ENCODE measurements around the gene SMIM13.

GRCh38 chr6:11171952-11172351 is 78.3 kb downstream of the SMIM13 start:
- TF ChIP-seq RAD21 (IDR thresholded peaks at IDR 0.05; ENCODE audit: low read depth): no peak
- TF ChIP-seq TCF12 (IDR thresholded peaks at IDR 0.05; ENCODE audit: low read depth): no peak
- no peak for TF ChIP-seq CREB1 (IDR thresholded peaks at IDR 0.05; ENCODE audit: low read depth)
- no peak for TF ChIP-seq EGR1 (IDR thresholded peaks at IDR 0.05)
- no peak for TF ChIP-seq MAX (IDR thresholded peaks at IDR 0.05)
- no peak for TF ChIP-seq EP300 (IDR thresholded peaks at IDR 0.05; ENCODE audit: borderline replicate concordance)
- no peak for TF ChIP-seq TAF1 (IDR thresholded peaks at IDR 0.05; ENCODE audit: low read depth)
- no peak for TF ChIP-seq YY1 (IDR thresholded peaks at IDR 0.05; ENCODE audit: low read depth)
- no peak for TF ChIP-seq TEAD4 (IDR thresholded peaks at IDR 0.05)

Measured in Ishikawa (cell line).